ENCODE results near the gene C9. TPM values are rescaled to one million over a fixed set of nuclear protein-coding genes. Genes with fewer than 3 reads are reported as not detected.
A peak's percentile ranks its signal among the peaks of the same experiment; 100 is the strongest.

C9 gene
- total RNA-seq, 6 donors from 2014 or later = 0.31 to 0.51 TPM; not detected in 4

DNA sequence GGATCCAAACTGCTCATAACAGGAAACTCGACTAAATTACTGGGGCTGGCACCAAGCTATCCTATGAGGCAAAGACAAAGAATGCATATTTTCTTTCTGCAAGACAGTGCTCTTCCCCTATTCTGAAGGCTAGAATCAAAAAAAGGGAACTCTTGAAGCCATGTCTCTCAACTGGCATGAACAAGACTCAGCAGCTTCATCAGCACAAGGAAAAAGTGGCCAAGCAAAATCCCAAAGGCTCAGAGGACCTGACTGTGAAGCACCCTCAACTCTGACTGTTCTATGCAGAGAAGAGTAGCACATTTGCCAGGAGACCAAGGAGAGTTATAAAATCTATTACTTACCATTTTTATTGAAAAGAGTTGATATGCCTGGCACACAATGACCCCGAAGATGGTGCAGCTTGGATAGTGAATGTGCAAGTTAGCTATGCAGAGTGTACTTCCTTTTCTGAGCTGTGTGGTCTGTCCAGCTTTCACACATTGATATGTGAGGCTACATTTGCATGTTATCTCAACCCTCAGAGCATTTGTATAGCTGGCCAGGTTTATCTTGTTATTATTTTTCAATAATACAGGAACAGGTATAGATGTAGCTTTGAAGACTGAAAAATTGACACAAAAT, 94.0 kb downstream of the C9 start:
- Histone ChIP-seq H3K27me3 (no peaks in the 10 kb centered on the region), H3K36me3 (no peaks in the 10 kb centered on the region), H3K9me3 (no peaks in the 10 kb centered on the region), H3K4me1 (peaks cover 9 to 22% (median 15%) of the 10 kb centered on the region in 4 donors), H3K4me3 (peak overlapping the region in 3 of 4 donors; percentile 2 to 14 (median 5)), H3K27ac (peak overlapping the region; percentile 13 to 77 (median 58))
- DNase-seq = no peak
- ATAC-seq (ENCODE audit: low FRiP score in 2 of 2) = peak; percentile 59 to 71
- TF ChIP-seq EP300 (IDR thresholded peaks at IDR 0.05) (no peak), POLR2AphosphoS5 (IDR thresholded peaks at IDR 0.05) (no peak), POLR2A (IDR thresholded peaks at IDR 0.05) (no peak)
- TF ChIP-seq, protein P1, sequence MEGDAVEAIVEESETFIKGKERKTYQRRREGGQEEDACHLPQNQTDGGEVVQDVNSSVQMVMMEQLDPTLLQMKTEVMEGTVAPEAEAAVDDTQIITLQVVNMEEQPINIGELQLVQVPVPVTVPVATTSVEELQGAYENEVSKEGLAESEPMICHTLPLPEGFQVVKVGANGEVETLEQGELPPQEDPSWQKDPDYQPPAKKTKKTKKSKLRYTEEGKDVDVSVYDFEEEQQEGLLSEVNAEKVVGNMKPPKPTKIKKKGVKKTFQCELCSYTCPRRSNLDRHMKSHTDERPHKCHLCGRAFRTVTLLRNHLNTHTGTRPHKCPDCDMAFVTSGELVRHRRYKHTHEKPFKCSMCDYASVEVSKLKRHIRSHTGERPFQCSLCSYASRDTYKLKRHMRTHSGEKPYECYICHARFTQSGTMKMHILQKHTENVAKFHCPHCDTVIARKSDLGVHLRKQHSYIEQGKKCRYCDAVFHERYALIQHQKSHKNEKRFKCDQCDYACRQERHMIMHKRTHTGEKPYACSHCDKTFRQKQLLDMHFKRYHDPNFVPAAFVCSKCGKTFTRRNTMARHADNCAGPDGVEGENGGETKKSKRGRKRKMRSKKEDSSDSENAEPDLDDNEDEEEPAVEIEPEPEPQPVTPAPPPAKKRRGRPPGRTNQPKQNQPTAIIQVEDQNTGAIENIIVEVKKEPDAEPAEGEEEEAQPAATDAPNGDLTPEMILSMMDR (IDR thresholded peaks at IDR 0.05) = no peak
- WGBS, 2 donors = 48 to 51% methylated on average over 2 of the region's 2 CpGs

GRCh38 chr5:39267186-39267585, 97.1 kb downstream of the C9 start:
- H3K36me3 ChIP-seq = no peaks in the 10 kb centered on the region
- H3K9me3 ChIP-seq = no peaks in the 10 kb centered on the region
- H3K4me3 ChIP-seq = no peak overlapping the region
- TF ChIP-seq POLR2A (IDR thresholded peaks at IDR 0.05) (no peak), EP300 (IDR thresholded peaks at IDR 0.05) (no peak), POLR2AphosphoS5 (IDR thresholded peaks at IDR 0.05) (no peak)
- TF ChIP-seq, protein P1 (IDR thresholded peaks at IDR 0.05) = no peak
- WGBS, 2 donors = 85 to 87% methylated on average over 2 of the region's 2 CpGs
- DNase-seq (no peak), ATAC-seq (ENCODE audit: low FRiP score in 2 of 2) (no peak)
- no peaks in the 10 kb centered on the region for H3K27me3 ChIP-seq
- peak overlapping the region in 1 of 4 donors; percentile 31 for H3K27ac ChIP-seq
- peaks cover 0 to 8% (median 0%) of the 10 kb centered on the region in 4 donors for H3K4me1 ChIP-seq

DNA sequence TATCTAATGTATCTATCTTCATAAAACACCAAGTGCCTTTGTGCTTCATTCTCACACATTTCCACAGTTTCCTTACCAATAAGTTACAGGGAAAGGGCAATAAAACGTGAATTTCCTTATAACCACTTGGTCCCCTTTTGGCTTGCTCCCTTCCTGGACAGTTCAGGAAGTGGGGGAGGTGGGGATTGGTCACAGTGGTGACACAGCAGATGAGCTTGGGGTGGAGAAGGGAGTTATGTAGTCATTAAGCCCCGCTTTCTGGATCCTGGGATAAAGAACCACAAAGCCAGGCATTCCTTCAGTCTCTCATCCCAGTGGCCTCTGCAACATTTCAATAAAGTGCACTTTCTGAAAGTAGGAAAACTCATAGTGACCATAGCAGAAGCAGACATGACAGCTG, 97.9 kb downstream of the C9 start:
- peak overlapping the region in 1 of 4 donors; percentile 31 for H3K27ac ChIP-seq
- 0 to 2% methylated on average over 2 of the region's 2 CpGs for WGBS, 2 donors
- no peaks in the 10 kb centered on the region for H3K9me3 ChIP-seq
- no peak overlapping the region for H3K4me3 ChIP-seq
- DNase-seq (peak in 1 of 2 donors; percentile 37), ATAC-seq (ENCODE audit: low FRiP score in 2 of 2) (no peak)
- H3K27me3 ChIP-seq = no peaks in the 10 kb centered on the region
- TF ChIP-seq, protein P1 (IDR thresholded peaks at IDR 0.05) = no peak
- TF ChIP-seq POLR2AphosphoS5 (IDR thresholded peaks at IDR 0.05) (no peak), POLR2A (IDR thresholded peaks at IDR 0.05) (no peak), EP300 (IDR thresholded peaks at IDR 0.05) (no peak)
- no peaks in the 10 kb centered on the region for H3K36me3 ChIP-seq
- H3K4me1 ChIP-seq = peaks cover 0 to 3% (median 0%) of the 10 kb centered on the region in 4 donors

- no peak for TF ChIP-seq POLR2AphosphoS5 (IDR thresholded peaks at IDR 0.05)
- TF ChIP-seq POLR2A (IDR thresholded peaks at IDR 0.05) = no peak
- no peak for TF ChIP-seq EP300 (IDR thresholded peaks at IDR 0.05)
- TF ChIP-seq, protein P1 (IDR thresholded peaks at IDR 0.05) = no peak
- ATAC-seq (ENCODE audit: low FRiP score in 2 of 2) = no peak
- 64 to 86% methylated on average over 1 of the region's 1 CpG for WGBS, 2 donors
- H3K36me3 ChIP-seq = no peaks in the 10 kb centered on the region
- no peak overlapping the region for H3K4me3 ChIP-seq
- no peak overlapping the region for H3K27ac ChIP-seq
- DNase-seq = no peak
- H3K27me3 ChIP-seq = no peaks in the 10 kb centered on the region
- no peaks in the 10 kb centered on the region for H3K4me1 ChIP-seq
- H3K9me3 ChIP-seq = no peaks in the 10 kb centered on the region
These were observed 99.8 kb downstream of the C9 start for GRCh38 chr5:39264528-39264927.

DNA sequence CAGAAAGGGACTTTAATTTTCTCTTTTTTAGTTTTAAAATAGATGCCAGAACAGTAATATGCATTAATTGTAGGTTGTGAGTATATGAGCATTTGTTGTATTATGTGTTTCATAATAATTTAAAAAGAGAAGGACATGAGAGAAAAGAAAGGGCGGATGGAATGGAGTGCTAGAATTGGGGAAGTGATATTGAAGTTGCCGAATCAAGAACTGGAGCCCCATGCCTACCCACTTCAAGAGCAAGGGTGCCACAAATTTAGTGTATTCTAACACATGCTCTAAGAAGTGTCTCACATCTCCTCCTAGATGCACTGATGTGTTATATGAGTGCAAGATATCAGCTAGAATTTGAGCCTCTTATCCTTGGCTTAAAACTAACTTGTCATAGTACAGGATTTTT, 101.3 kb downstream of the C9 start:
- no peaks in the 10 kb centered on the region for H3K27me3 ChIP-seq
- H3K9me3 ChIP-seq = no peaks in the 10 kb centered on the region
- 75 to 81% methylated on average over 2 of the region's 2 CpGs for WGBS, 2 donors
- no peak overlapping the region for H3K4me3 ChIP-seq
- no peak overlapping the region for H3K27ac ChIP-seq
- DNase-seq (no peak), ATAC-seq (ENCODE audit: low FRiP score in 2 of 2) (peak in 1 of 2 donors; percentile 47)
- H3K4me1 ChIP-seq = no peaks in the 10 kb centered on the region
- TF ChIP-seq POLR2A (IDR thresholded peaks at IDR 0.05) (no peak), EP300 (IDR thresholded peaks at IDR 0.05) (no peak), POLR2AphosphoS5 (IDR thresholded peaks at IDR 0.05) (no peak)
- no peaks in the 10 kb centered on the region for H3K36me3 ChIP-seq
